Fibroblast of pulmonary artery (primary cell): Measurements from ENCODE around the gene ECM1.
A peak's percentile ranks its signal among the peaks of the same experiment; 100 is the strongest.

Experiments used
- DNase-seq: peaks from one replicate; pipeline ENCODE4 v3.0.0-alpha.2; 2010; ENCODE audit warnings: low read depth
- H3K4me3 ChIP-seq: replicated peaks from 2 replicates; pipeline ENCODE4 v1.5.1; 2011; ENCODE audit warnings: low read depth, mild to moderate bottlenecking, control low read depth, low read length, moderate library complexity
- CTCF ChIP-seq: IDR thresholded peaks from 2 replicates; pipeline ENCODE4 v1.5.1; 2011; ENCODE audit warnings: mild to moderate bottlenecking, control low read depth, low read length, inconsistent platforms; ENCODE audit errors: missing control alignments

ECM1 gene

GRCh38 chr1:150515328-150516049, 7.6 kb downstream of the ECM1 start, which contains the start of gene FALEC:
Gene FALEC (plus strand): TSS chr1:150515752.
- H3K4me3 ChIP-seq = peak within 1 kb of the TSS; percentile 67
- peak; percentile 96 for DNase-seq
- TF ChIP-seq CTCF = no peak

- peak; percentile 13 for DNase-seq
- peak overlapping the region; percentile 67 for H3K4me3 ChIP-seq
- no peak for TF ChIP-seq CTCF
Measured at GRCh38 chr1:150516050-150516591, 8.2 kb downstream of the ECM1 start.

- DNase-seq = peak; percentile 17
- TF ChIP-seq CTCF = no peak
- no peak overlapping the region for H3K4me3 ChIP-seq
Measured at GRCh38 chr1:150516616-150517015, 8.7 kb downstream of the ECM1 start.

DNA sequence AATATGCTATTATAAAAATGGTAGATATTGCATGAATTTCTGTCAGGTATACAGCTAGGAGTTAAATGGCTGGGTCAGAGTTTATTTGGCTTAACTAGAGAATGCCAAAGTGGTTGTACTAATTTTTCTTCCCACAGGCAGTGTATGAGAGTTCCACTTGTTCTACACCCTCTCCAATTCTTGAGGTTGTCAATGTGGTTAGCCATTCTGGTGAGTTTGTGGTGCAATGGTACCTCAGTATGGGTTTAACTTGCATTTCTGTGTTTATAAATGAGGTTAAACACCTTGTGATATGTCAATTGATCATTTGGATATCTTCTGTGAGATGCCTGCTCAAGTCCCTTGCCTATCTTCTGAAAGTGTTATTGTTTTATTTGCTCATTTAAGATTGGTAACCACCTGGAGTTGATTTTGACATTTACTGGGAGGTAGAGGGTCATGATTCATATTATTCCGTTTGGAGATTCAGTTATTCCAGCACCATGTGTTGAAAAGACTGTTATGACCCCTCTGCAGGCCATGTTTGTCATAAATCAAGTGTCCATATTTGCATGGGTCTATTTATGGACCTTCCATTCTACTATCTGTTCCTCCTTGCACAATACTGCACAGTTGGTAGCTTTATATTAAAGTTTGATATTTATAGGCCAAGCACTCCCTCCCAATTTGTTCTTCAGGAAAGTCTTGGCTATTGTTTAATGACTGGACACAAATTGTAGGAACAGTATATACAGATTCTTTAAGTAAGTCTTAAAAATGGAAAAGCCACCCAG, 13.5 kb downstream of the ECM1 start:
- TF ChIP-seq CTCF = no peak
- H3K4me3 ChIP-seq = no peak overlapping the region
- no peak for DNase-seq

DNA sequence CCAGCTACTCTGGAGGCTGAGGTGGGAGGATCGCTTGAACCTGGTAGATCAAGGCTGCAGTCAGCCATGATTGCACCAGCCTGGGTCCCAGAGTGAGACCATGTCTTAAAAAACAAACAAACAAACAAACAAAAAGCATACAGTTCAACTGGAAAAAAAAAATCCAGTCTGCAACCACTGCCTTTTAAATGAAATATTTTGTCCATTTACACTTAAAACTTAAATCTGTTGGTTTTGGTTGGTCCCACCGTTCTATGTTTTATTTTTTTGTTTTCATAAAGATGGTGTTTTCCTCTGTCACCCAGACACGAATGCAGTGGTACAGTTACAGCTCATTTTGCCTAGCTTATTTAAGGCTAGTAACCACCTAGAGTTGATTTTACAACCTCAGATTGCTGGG, 17.4 kb downstream of the ECM1 start:
- TF ChIP-seq CTCF = no peak
- H3K4me3 ChIP-seq = no peak overlapping the region
- DNase-seq = no peak

DNA sequence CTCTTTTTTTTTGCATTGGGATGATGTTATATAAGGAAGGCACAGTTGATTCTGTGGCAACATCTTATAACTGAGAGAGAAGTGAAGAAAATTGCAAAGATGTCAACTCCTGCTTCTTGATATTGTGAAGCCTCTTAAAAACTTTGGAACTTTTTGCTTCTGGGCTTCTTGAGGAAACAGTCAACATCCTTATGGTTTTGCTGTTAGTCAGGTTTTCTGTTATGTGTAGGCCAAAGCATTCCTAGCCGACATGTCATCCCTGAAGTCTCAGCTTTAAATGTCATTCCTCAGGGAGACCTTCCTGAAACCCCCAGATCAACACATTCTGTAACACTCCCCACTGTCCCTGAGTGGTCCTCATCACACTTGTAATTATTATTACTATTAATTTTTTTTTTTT, 20.3 kb downstream of the ECM1 start:
- H3K4me3 ChIP-seq = no peak overlapping the region
- no peak for TF ChIP-seq CTCF
- DNase-seq = no peak
